Immature natural killer cell (primary cell): ENCODE results near the gene TNFAIP6. TPM values are rescaled to one million over a fixed set of nuclear protein-coding genes. Genes with fewer than 3 reads are reported as not detected.

ENCODE experiments used
- DNase-seq, 3 donors: peaks; one replicate each; pipeline ENCODE4 v3.0.0; 2022; ENCODE audit warnings: mixed read lengths in 1 of 3
- H3K27ac Mint-ChIP-seq, 6 donors: one replicate each; pipeline ENCODE4 v1.8.0; 2020; ENCODE audit warnings: mixed read lengths in 6 of 6, mild to moderate bottlenecking in 5 of 6, inconsistent platforms in 4 of 6, moderate library complexity in 3 of 6
- H3K27me3 Mint-ChIP-seq, 3 donors: one replicate each; pipeline ENCODE4 v1.8.0; 2020 to 2021; ENCODE audit warnings: low read depth in 3 of 3, mild to moderate bottlenecking in 3 of 3, mixed read lengths in 3 of 3, moderate library complexity in 3 of 3, inconsistent platforms in 1 of 3
- H3K36me3 Mint-ChIP-seq, 3 donors: one replicate each; pipeline ENCODE4 v1.8.0; 2020; ENCODE audit warnings: mixed read lengths in 3 of 3, inconsistent platforms in 2 of 3, mild to moderate bottlenecking in 2 of 3
- H3K4me1 Mint-ChIP-seq, 2 donors: one replicate each; pipeline ENCODE4 v1.8.0; 2020; ENCODE audit warnings: inconsistent platforms in 2 of 2, mild to moderate bottlenecking in 2 of 2, mixed read lengths in 2 of 2, moderate library complexity in 1 of 2
- H3K4me3 Mint-ChIP-seq, 5 donors: one replicate each; pipeline ENCODE4 v1.8.0; 2020; ENCODE audit warnings: mild to moderate bottlenecking in 5 of 5, mixed read lengths in 5 of 5, inconsistent platforms in 3 of 5, moderate library complexity in 3 of 5
- H3K9me3 Mint-ChIP-seq, 6 donors: one replicate each; pipeline ENCODE4 v1.8.0; 2020; ENCODE audit warnings: mild to moderate bottlenecking in 6 of 6, mixed read lengths in 6 of 6, inconsistent platforms in 4 of 6, moderate library complexity in 3 of 6
- polyA plus RNA-seq, 3 donors: library from polyadenylated mRNA; unstranded; fragments of 300-500 nt; fragmentation: Illumina TruSeq; gene quantifications; one replicate each; pipeline ENCODE4 v1.2.3, GENCODE V29; 2021

The TNFAIP6 gene
- polyA plus RNA-seq, 3 donors from 2014 or later = not detected

- Mint-ChIP-seq H3K27ac (no peak overlapping the region), H3K27me3 (peaks cover 2 to 16% (median 5%) of the 10 kb centered on the region in 3 donors), H3K9me3 (peaks cover 0 to 11% (median 5%) of the 10 kb centered on the region in 6 donors), H3K36me3 (peaks cover 0 to 4% (median 0%) of the 10 kb centered on the region in 3 donors), H3K4me3 (no peak overlapping the region), H3K4me1 (no peaks in the 10 kb centered on the region)
- no peak for DNase-seq
These were observed 12.5 kb upstream of the TNFAIP6 start for GRCh38 chr2:151344906-151345305.

DNA sequence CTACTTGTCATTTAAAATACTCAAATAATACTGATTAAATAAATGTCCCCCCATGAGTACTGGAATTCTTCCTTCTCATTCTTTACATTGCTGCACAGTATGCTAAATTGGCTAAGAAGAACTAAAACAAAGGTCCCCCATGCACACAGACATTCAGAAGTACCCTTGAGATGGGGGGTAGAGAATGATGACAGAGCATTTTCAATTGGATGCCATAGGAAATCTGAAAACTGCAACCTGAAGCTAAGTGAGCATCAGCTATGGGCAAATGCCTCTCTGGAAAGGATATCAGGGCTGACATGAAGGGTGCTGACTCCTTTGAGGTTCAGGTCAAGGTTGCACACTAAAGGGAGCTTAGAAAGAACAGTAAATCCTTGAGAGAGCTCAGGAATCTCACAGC lies 10.1 kb upstream of the TNFAIP6 start:
- Mint-ChIP-seq H3K27ac (no peak overlapping the region), H3K36me3 (no peaks in the 10 kb centered on the region)

GRCh38 chr2:151347906-151348305 lies 9.5 kb upstream of the TNFAIP6 start:
- Mint-ChIP-seq H3K4me1 (no peaks in the 10 kb centered on the region), H3K9me3 (no peaks in the 10 kb centered on the region), H3K27me3 (peaks cover 0 to 13% (median 3%) of the 10 kb centered on the region in 3 donors), H3K27ac (no peak overlapping the region), H3K36me3 (no peaks in the 10 kb centered on the region), H3K4me3 (no peak overlapping the region)
- DNase-seq = no peak

More for the DNA sequence above, 10.1 kb upstream of the TNFAIP6 start:
- H3K9me3 Mint-ChIP-seq = no peaks in the 10 kb centered on the region
- peaks cover 0 to 10% (median 3%) of the 10 kb centered on the region in 3 donors for H3K27me3 Mint-ChIP-seq
- no peak for DNase-seq
- H3K4me3 Mint-ChIP-seq = no peak overlapping the region
- no peaks in the 10 kb centered on the region for H3K4me1 Mint-ChIP-seq

- H3K9me3 Mint-ChIP-seq = no peaks in the 10 kb centered on the region
- H3K27ac Mint-ChIP-seq = no peak overlapping the region
These were observed 6.7 kb upstream of the TNFAIP6 start for GRCh38 chr2:151350579-151351195.

GRCh38 chr2:151353995-151354394 lies 3.4 kb upstream of the TNFAIP6 start:
- H3K27ac Mint-ChIP-seq = no peak overlapping the region
- no peak for DNase-seq
- H3K9me3 Mint-ChIP-seq = no peaks in the 10 kb centered on the region
- H3K36me3 Mint-ChIP-seq = no peaks in the 10 kb centered on the region
- peaks cover 0 to 11% (median 2%) of the 10 kb centered on the region in 3 donors for H3K27me3 Mint-ChIP-seq
- H3K4me1 Mint-ChIP-seq = no peaks in the 10 kb centered on the region
- H3K4me3 Mint-ChIP-seq = no peak overlapping the region

More at GRCh38 chr2:151350579-151351195, 6.7 kb upstream of the TNFAIP6 start:
- Mint-ChIP-seq H3K4me3 (no peak overlapping the region), H3K4me1 (no peaks in the 10 kb centered on the region), H3K27me3 (peaks cover 0 to 14% (median 0%) of the 10 kb centered on the region in 3 donors), H3K36me3 (no peaks in the 10 kb centered on the region)
- no peak for DNase-seq

DNA sequence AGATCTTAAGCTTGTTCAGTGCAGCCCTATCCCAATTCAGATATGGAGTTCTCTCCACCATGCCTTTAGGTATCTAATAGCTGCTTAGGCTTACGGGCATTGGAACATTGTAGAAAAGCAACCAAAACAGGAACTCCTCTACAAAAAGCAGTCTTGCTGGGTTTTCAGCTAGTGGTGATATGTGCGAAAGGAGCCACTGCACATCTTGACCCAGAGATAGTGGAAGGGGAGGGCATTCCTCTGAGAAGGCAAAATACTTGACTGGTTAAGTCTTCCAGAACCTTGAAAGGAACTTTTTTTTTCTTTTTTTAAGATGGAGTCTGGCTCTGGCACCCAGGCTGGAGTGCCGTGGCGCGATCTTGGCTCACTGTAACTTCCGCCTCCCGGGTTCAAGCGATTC lies 2.6 kb upstream of the TNFAIP6 start:
- H3K27ac Mint-ChIP-seq = no peak overlapping the region
- H3K4me1 Mint-ChIP-seq = no peaks in the 10 kb centered on the region
- no peaks in the 10 kb centered on the region for H3K9me3 Mint-ChIP-seq
- H3K27me3 Mint-ChIP-seq = peaks cover 0 to 9% (median 2%) of the 10 kb centered on the region in 3 donors
- H3K36me3 Mint-ChIP-seq = no peaks in the 10 kb centered on the region
- no peak for DNase-seq
- H3K4me3 Mint-ChIP-seq = no peak overlapping the region

DNA sequence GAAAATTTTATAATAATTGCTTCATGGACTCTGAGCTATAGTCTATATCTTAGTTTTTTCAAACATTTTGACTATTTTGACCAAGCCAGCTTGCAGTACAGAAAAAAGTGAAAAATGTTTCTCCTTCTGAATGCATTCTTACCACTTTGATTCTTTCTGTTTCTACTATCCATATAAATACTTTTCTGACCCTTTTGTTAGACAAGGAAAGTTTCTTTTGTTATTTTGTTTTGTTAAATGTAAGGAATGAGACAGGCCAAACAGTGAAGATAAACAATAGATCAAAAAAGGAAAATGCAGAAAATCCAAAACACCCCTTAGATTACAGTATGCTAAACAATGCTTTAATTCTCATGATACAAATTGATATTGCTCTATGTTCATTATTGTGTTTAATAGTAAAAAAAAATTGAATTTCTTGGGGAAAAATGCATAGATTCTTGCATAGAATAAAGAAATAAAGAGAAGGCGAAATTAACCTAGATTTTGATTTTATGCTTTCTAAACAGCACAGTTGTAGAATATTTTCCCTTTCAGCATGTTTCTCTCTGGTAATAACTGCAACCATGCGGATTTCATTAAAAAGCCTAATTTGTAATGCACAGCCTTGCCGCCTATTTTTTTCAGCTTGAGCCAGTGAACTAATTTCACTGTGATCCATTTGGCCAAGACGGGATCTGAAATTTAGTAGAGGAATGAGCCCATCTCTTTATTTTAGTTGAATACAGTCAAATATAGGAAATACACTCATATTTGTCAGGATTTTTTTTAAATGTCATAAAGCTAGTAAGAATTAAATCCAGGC lies 976 bp downstream of the TNFAIP6 start:
- Mint-ChIP-seq H3K36me3 (no peaks in the 10 kb centered on the region), H3K4me3 (no peak overlapping the region), H3K9me3 (no peaks in the 10 kb centered on the region), H3K4me1 (no peaks in the 10 kb centered on the region), H3K27me3 (peaks cover 0 to 10% (median 2%) of the 10 kb centered on the region in 3 donors), H3K27ac (no peak overlapping the region)
- no peak for DNase-seq

GRCh38 chr2:151359768-151360461 lies 2.5 kb downstream of the TNFAIP6 start:
- H3K27ac Mint-ChIP-seq = no peak overlapping the region
- DNase-seq = no peak
- no peaks in the 10 kb centered on the region for H3K4me1 Mint-ChIP-seq
- H3K36me3 Mint-ChIP-seq = no peaks in the 10 kb centered on the region
- peaks cover 2 to 8% (median 3%) of the 10 kb centered on the region in 3 donors for H3K27me3 Mint-ChIP-seq
- H3K9me3 Mint-ChIP-seq = peaks cover 0 to 1% (median 0%) of the 10 kb centered on the region in 6 donors
- no peak overlapping the region for H3K4me3 Mint-ChIP-seq

DNA sequence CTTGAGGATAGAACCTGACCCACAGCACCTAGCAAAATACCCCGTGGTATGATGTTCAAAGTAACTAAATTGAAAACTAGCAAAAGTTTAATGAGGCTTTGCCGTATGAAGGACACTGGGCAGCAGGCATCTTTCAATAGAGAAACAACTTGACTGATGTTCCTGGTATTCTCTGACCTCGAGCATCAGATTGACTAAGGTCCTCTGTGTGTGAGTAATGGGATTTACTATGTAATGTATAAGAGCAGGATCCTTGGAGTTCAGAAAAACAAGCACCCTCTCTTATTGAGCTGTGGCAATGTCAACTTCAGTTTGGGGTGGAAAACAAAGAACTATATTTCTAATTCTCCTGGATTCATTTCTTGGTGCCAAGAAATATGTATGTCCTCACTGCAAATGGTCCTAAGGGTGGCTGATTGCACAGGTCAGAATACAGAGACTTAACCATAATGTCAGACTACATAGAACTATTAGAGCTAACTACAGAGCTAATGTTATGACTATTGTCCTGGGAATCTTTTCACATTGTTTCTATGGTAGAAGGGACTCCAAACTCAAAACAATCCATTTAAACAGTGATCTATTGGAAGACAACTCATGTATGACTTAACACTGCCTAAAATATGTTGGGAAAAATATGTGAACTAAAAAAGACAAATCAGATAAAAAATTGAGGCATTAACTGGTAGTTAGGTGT lies 4.4 kb downstream of the TNFAIP6 start:
- H3K27me3 Mint-ChIP-seq = peaks cover 2 to 8% (median 5%) of the 10 kb centered on the region in 3 donors
- no peak for DNase-seq
- no peak overlapping the region for H3K27ac Mint-ChIP-seq
- no peak overlapping the region for H3K4me3 Mint-ChIP-seq
- H3K4me1 Mint-ChIP-seq = no peaks in the 10 kb centered on the region
- peaks cover 0 to 1% (median 0%) of the 10 kb centered on the region in 6 donors for H3K9me3 Mint-ChIP-seq
- H3K36me3 Mint-ChIP-seq = no peaks in the 10 kb centered on the region

DNA sequence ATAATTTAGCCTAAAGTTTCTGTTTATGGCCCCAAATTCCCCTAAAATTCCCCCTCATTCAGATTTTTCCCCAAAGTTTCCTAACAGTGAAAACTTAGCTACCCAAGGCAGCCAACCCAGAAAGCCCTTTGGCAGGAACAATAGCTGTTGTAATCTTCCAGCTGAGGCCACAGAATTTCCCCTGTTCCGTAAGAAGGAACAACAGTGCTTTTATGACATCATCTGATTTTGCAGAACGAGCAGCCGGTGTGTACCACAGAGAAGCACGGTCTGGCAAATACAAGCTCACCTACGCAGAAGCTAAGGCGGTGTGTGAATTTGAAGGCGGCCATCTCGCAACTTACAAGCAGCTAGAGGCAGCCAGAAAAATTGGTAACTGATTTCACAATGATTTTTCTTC lies 6.3 kb downstream of the TNFAIP6 start:
- H3K4me1 Mint-ChIP-seq = no peaks in the 10 kb centered on the region
- H3K4me3 Mint-ChIP-seq = no peak overlapping the region
- no peak for DNase-seq
- peaks cover 0 to 5% (median 5%) of the 10 kb centered on the region in 3 donors for H3K27me3 Mint-ChIP-seq
- peaks cover 0 to 6% (median under 1%) of the 10 kb centered on the region in 6 donors for H3K9me3 Mint-ChIP-seq
- no peak overlapping the region for H3K27ac Mint-ChIP-seq
- no peaks in the 10 kb centered on the region for H3K36me3 Mint-ChIP-seq

GRCh38 chr2:151367571-151367970 lies 10.2 kb downstream of the TNFAIP6 start:
- Mint-ChIP-seq H3K9me3 (peaks cover 0 to 7% (median under 1%) of the 10 kb centered on the region in 6 donors), H3K4me1 (no peaks in the 10 kb centered on the region), H3K4me3 (no peak overlapping the region), H3K27ac (no peak overlapping the region), H3K27me3 (peaks cover 0 to 5% (median 0%) of the 10 kb centered on the region in 3 donors), H3K36me3 (peaks cover 0 to 4% (median 0%) of the 10 kb centered on the region in 3 donors)
- DNase-seq = no peak

DNA sequence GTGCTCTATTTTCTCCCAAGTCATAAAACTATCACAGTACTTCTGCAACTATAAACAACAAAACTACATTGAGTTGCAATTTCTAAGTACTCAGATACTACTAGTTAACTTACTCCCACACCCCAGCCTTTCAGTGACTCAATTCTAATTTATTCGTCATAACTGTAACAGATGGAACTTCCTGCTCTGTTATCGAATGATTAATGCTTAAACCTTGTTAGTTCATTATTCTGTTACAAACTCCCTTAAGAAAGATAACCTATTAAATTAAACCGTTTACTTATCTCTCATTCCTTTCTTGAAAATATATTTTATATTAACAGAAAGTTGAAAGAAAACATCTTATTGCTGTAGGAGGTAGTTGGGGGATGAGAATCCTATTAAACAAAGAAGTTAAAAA lies 17.0 kb downstream of the TNFAIP6 start:
- H3K9me3 Mint-ChIP-seq = no peaks in the 10 kb centered on the region
- DNase-seq = no peak
- H3K27ac Mint-ChIP-seq = no peak overlapping the region
- H3K4me3 Mint-ChIP-seq = no peak overlapping the region
- H3K27me3 Mint-ChIP-seq = peaks cover 0 to 3% (median 0%) of the 10 kb centered on the region in 3 donors
- no peaks in the 10 kb centered on the region for H3K4me1 Mint-ChIP-seq
- peaks cover 0 to 4% (median 0%) of the 10 kb centered on the region in 3 donors for H3K36me3 Mint-ChIP-seq

- H3K27me3 Mint-ChIP-seq = peaks cover 0 to 4% (median 2%) of the 10 kb centered on the region in 3 donors
- H3K4me3 Mint-ChIP-seq = no peak overlapping the region
- H3K4me1 Mint-ChIP-seq = no peaks in the 10 kb centered on the region
- no peaks in the 10 kb centered on the region for H3K36me3 Mint-ChIP-seq
- H3K9me3 Mint-ChIP-seq = no peaks in the 10 kb centered on the region
- H3K27ac Mint-ChIP-seq = no peak overlapping the region
- DNase-seq = no peak
These were observed 21.8 kb downstream of the TNFAIP6 start for GRCh38 chr2:151379169-151379568.
